H1 (cell line): Measurements from ENCODE around the gene ATP6V1G1. TPM values are rescaled to one million over a fixed set of nuclear protein-coding genes. Genes with fewer than 3 reads are reported as not detected.

Source experiments
- CTCF ChIA-PET: fragments of 300-600 bp; sonication (Branson Sonifier 250); formaldehyde crosslinking; loops from one replicate; lab custom pipeline; 2021; ENCODE audit not compliant: partially characterized antibody; lab: Charles Lee
- POLR2A ChIA-PET: fragments of 300-600 bp; sonication (Branson Sonifier 250); formaldehyde crosslinking; loops from one replicate; lab custom pipeline; 2021; ENCODE audit warnings: inconsistent platforms; ENCODE audit not compliant: partially characterized antibody; lab: Charles Lee
- DNase-seq, 2 experiments: peaks; one replicate each; pipeline versions ENCODE4 v3.0.0 to v3.0.0-alpha.2; 2010 to 2022; ENCODE audit warnings: low spot score in 2 of 2, low read depth in 1 of 2, mixed read lengths in 1 of 2
- FAIRE-seq: peaks from 2 replicates; lab custom pipeline; 2011; peaks lifted over from hg19 to GRCh38; lab: Jason Lieb, UNC
- H2AFZ ChIP-seq: 2 replicates; pipeline ENCODE4 v1.8.1; 2012; ENCODE audit warnings: low read length, inconsistent platforms
- H2AK5ac ChIP-seq: 2 replicates; pipeline ENCODE4 v1.6.1; 2013; ENCODE audit warnings: low read depth, low read length
- H2BK120ac ChIP-seq: replicated peaks from 2 replicates; pipeline ENCODE3; 2013; ENCODE audit warnings: low read depth, low read length, inconsistent platforms
- H2BK12ac ChIP-seq: 2 replicates; pipeline ENCODE4 v1.6.1; 2013; ENCODE audit warnings: low read depth, low read length
- H2BK15ac ChIP-seq: 2 replicates; pipeline ENCODE4 v1.6.1; 2013; ENCODE audit warnings: low read length
- H2BK20ac ChIP-seq: 2 replicates; pipeline ENCODE4 v1.6.1; 2013; ENCODE audit warnings: low read length
- H2BK5ac ChIP-seq: 2 replicates; pipeline ENCODE4 v1.6.1; 2013; ENCODE audit warnings: low read depth, low read length
- H3K14ac ChIP-seq: 2 replicates; pipeline ENCODE4 v1.6.1; 2013; ENCODE audit warnings: inconsistent platforms; ENCODE audit not compliant: insufficient read length
- H3K18ac ChIP-seq: 2 replicates; pipeline ENCODE4 v1.6.1; 2013; ENCODE audit warnings: low read length; ENCODE audit errors: extremely low read depth
- H3K23ac ChIP-seq: 2 replicates; pipeline ENCODE4 v1.6.1; 2013; ENCODE audit warnings: inconsistent platforms; ENCODE audit not compliant: insufficient read length
- H3K23me2 ChIP-seq: 2 replicates; pipeline ENCODE4 v1.6.1; 2013; ENCODE audit warnings: low read depth, low read length
- H3K27ac ChIP-seq: 2 replicates; pipeline ENCODE4 v1.6.1; 2011; ENCODE audit warnings: low read depth, low read length, inconsistent platforms
- H3K27me3 ChIP-seq, 4 experiments: replicated peaks in 1 of 4; 1 replicate in 1 of 4; 2 replicates in 3 of 4; pipeline versions ENCODE4 v1.6.1 to v1.8.1; 2011 to 2013; ENCODE audit warnings: low read length in 3 of 4, mild to moderate bottlenecking in 3 of 4, inconsistent platforms in 2 of 4, mixed read lengths in 2 of 4, moderate library complexity in 1 of 4; ENCODE audit not compliant: control insufficient read depth in 3 of 4, insufficient read depth in 3 of 4; ENCODE audit errors: extremely low read depth in 1 of 4
- H3K36me3 ChIP-seq, 4 experiments: 2 replicates each; pipeline versions ENCODE4 v1.6.1 to v1.8.1; 2011 to 2013; ENCODE audit warnings: mild to moderate bottlenecking in 4 of 4, low read length in 3 of 4, moderate library complexity in 2 of 4, control low read depth in 1 of 4, inconsistent platforms in 1 of 4; ENCODE audit not compliant: insufficient read depth in 4 of 4, control insufficient read depth in 2 of 4
- H3K4ac ChIP-seq: replicated peaks from 2 replicates; pipeline ENCODE3; 2013; ENCODE audit warnings: low read length, low read depth, mixed read lengths, inconsistent platforms; ENCODE audit not compliant: insufficient read length
- H3K4me1 ChIP-seq, 4 experiments: replicated peaks in 1 of 4; 1 replicate in 1 of 4; 2 replicates in 3 of 4; pipeline versions ENCODE4 v1.6.1 to v1.8.1; 2011 to 2013; ENCODE audit warnings: low read length in 3 of 4, inconsistent platforms in 2 of 4, mixed read lengths in 1 of 4; ENCODE audit not compliant: insufficient read depth in 4 of 4, control insufficient read depth in 3 of 4
- H3K4me2 ChIP-seq, 2 experiments: 2 replicates each; pipeline versions ENCODE4 v1.6.1 to v1.8.1; 2011 to 2013; ENCODE audit warnings: low read depth in 2 of 2, low read length in 2 of 2, control low read depth in 1 of 2, inconsistent platforms in 1 of 2, mild to moderate bottlenecking in 1 of 2; ENCODE audit not compliant: insufficient read depth in 1 of 2
- H3K4me3 ChIP-seq, 4 experiments: fragments of 200-600, 300-600 bp in 1 of 4; sonication (generic), shearing (Covaris generic), sonication (Bioruptor Twin) in 1 of 4; 2 replicates each; pipeline versions ENCODE4 v1.5.1 to v1.8.1; 2011 to 2016; ENCODE audit warnings: low read length in 4 of 4, low read depth in 3 of 4, control low read depth in 2 of 4, inconsistent platforms in 2 of 4, mild to moderate bottlenecking in 2 of 4, mixed read lengths in 1 of 4, moderate library complexity in 1 of 4; ENCODE audit not compliant: insufficient read depth in 2 of 4; ENCODE audit errors: extremely low read depth in 1 of 4
- H3K56ac ChIP-seq: replicated peaks from 2 replicates; pipeline ENCODE3; 2013; ENCODE audit warnings: low read depth, mild to moderate bottlenecking, mixed read lengths, low read length, inconsistent platforms; ENCODE audit not compliant: insufficient read length
- H3K79me1 ChIP-seq: 2 replicates; pipeline ENCODE4 v1.6.1; 2013; ENCODE audit warnings: low read depth, low read length, control low read depth
- H3K79me2 ChIP-seq, 2 experiments: 2 replicates each; pipeline versions ENCODE4 v1.6.1 to v1.8.1; 2012 to 2013; ENCODE audit warnings: low read length in 2 of 2, mild to moderate bottlenecking in 2 of 2, inconsistent platforms in 1 of 2; ENCODE audit not compliant: insufficient read depth in 2 of 2, control insufficient read depth in 1 of 2
- H3K9ac ChIP-seq, 4 experiments: replicated peaks in 1 of 4; 1 replicate in 1 of 4; 2 replicates in 3 of 4; pipeline versions ENCODE4 v1.6.1 to v1.8.1; 2011 to 2013; ENCODE audit warnings: low read depth in 3 of 4, low read length in 3 of 4, control low read depth in 2 of 4, mild to moderate bottlenecking in 2 of 4, moderate library complexity in 2 of 4, inconsistent platforms in 1 of 4; ENCODE audit errors: extremely low read depth in 1 of 4
- H3K9me3 ChIP-seq, 2 experiments: 2 replicates each; pipeline versions ENCODE4 v1.6.1 to v1.8.1; 2012 to 2013; ENCODE audit warnings: mild to moderate bottlenecking in 2 of 2, moderate library complexity in 2 of 2, control low read depth in 1 of 2, inconsistent platforms in 1 of 2, low read depth in 1 of 2, low read length in 1 of 2, mixed read lengths in 1 of 2; ENCODE audit not compliant: insufficient read depth in 2 of 2
- H4K20me1 ChIP-seq, 2 experiments: replicated peaks in 1 of 2; 2 replicates each; pipeline versions ENCODE3 to v1.8.1; 2011 to 2013; ENCODE audit warnings: inconsistent platforms in 2 of 2, low read length in 2 of 2, mild to moderate bottlenecking in 1 of 2; ENCODE audit not compliant: insufficient read depth in 2 of 2, control insufficient read depth in 1 of 2
- H4K5ac ChIP-seq: 2 replicates; pipeline ENCODE4 v1.6.1; 2013; ENCODE audit warnings: low read length, low read depth, mixed read lengths, inconsistent platforms; ENCODE audit not compliant: insufficient read length
- H4K8ac ChIP-seq: 2 replicates; pipeline ENCODE4 v1.8.0; 2013; ENCODE audit warnings: mild to moderate bottlenecking, moderate library complexity, low read length, inconsistent platforms; ENCODE audit not compliant: insufficient read depth; ENCODE audit errors: extremely low read depth
- H4K91ac ChIP-seq: replicated peaks from 2 replicates; pipeline ENCODE3; 2013; ENCODE audit warnings: low read length, mixed read lengths, inconsistent platforms; ENCODE audit not compliant: insufficient read length
- BRCA1 ChIP-seq: IDR thresholded peaks from 2 replicates; pipeline ENCODE4 v1.6.1; 2012; ENCODE audit warnings: low read depth, low read length, improper control_type of control experiment
- CHD1 ChIP-seq: IDR thresholded peaks from 2 replicates; pipeline ENCODE4 v1.6.1; 2012; ENCODE audit warnings: low read depth, low read length, improper control_type of control experiment
- EZH2 ChIP-seq: fragments of 200-600 bp; sonication (generic); IDR thresholded peaks from 2 replicates; pipeline ENCODE4 v1.7.1; 2012; ENCODE audit warnings: low read depth, mild to moderate bottlenecking, moderate library complexity, low read length, inconsistent platforms; ENCODE audit not compliant: severe bottlenecking
- HDAC6 ChIP-seq: IDR thresholded peaks from one replicate; pipeline ENCODE4 v1.7.1; 2012; ENCODE audit warnings: low read depth, mild to moderate bottlenecking, inconsistent platforms, low read length, moderate library complexity
- JUN ChIP-seq: IDR thresholded peaks from 2 replicates; pipeline ENCODE4 v1.6.1; 2011; ENCODE audit warnings: low read depth, mild to moderate bottlenecking, improper control_type of control experiment, low read length
- MAFK ChIP-seq: IDR thresholded peaks from 2 replicates; pipeline ENCODE4 v1.6.1; 2012; ENCODE audit warnings: low read depth, mild to moderate bottlenecking, improper control_type of control experiment, low read length
- RNF2 ChIP-seq: fragments of 200-900, 300-1000 bp; sonication (generic); IDR thresholded peaks from 2 replicates; pipeline ENCODE4 v1.7.1; 2016; ENCODE audit warnings: borderline replicate concordance, low read depth, mild to moderate bottlenecking, antibody characterized with exemption, low read length; ENCODE audit not compliant: poor library complexity, severe bottlenecking; ENCODE audit errors: missing control alignments
- SP2 ChIP-seq: IDR thresholded peaks from 2 replicates; pipeline ENCODE4 v1.6.1; 2012; ENCODE audit warnings: mild to moderate bottlenecking, low read length, inconsistent platforms
- SRF ChIP-seq: IDR thresholded peaks from 2 replicates; pipeline ENCODE4 v1.6.1; 2011; ENCODE audit warnings: mild to moderate bottlenecking, low read depth, low read length, moderate library complexity
- TAF7 ChIP-seq: optimal IDR thresholded peaks from 2 replicates; pipeline ENCODE3; 2011; ENCODE audit warnings: low read depth, mild to moderate bottlenecking, inconsistent platforms, low read length, moderate library complexity, borderline replicate concordance
- TCF12 ChIP-seq: IDR thresholded peaks from 2 replicates; pipeline ENCODE4 v1.6.1; 2011; ENCODE audit warnings: low read depth, mild to moderate bottlenecking, low read length
- WGBS, 2 experiments: shearing (Covaris generic) in 1 of 2; methylation state at CpG; one replicate each; pipeline versions ENCODE4 v1.1.6 to v1.1.7; 2013 to 2015; ENCODE audit warnings: low lambda C conversion rate in 2 of 2, mixed read lengths in 2 of 2, inconsistent platforms in 1 of 2, low coverage in 1 of 2, missing lambda C conversion rate in 1 of 2; ENCODE audit not compliant: insufficient replicate concordance in 2 of 2, insufficient coverage in 1 of 2, insufficient read length in 1 of 2; ENCODE audit errors: extremely low coverage in 1 of 2, missing lambda C conversion rate in 1 of 2; 5-methylcytosine and 5-hydroxymethylcytosine counted together
- polyA plus RNA-seq, 7 experiments: library from polyadenylated mRNA; depleted of rRNA in 3 of 7; stranded (reverse) in 5 of 7; unstranded in 2 of 7; fragments of >200 nt in 5 of 7; fragments of 200-250 nt in 2 of 7; gene quantifications; 1 replicate in 5 of 7; 2 replicates in 1 of 7; 4 replicates in 1 of 7; pipeline versions ENCODE4 v1.2.1 to v1.2.3, GENCODE V29; 2011 to 2013; ENCODE audit warnings: missing spikeins in 2 of 7, mixed read lengths in 2 of 7
- total RNA-seq: library from RNA; stranded (reverse); fragmentation: NEBNext Ultra II Directional; extraction: Animal tissue kit (Norgen Biotek cat#: 25700); gene quantifications from 2 replicates; pipeline ENCODE4 v1.2.1, GENCODE V29; 2021
- TF ChIP-seq, protein P1 (sequence below): IDR thresholded peaks from 2 replicates; pipeline ENCODE4 v1.6.1; 2012; ENCODE audit warnings: inconsistent platforms
- TF ChIP-seq, protein P2 (sequence below): IDR thresholded peaks from 2 replicates; pipeline ENCODE4 v1.6.1; 2011; ENCODE audit warnings: low read depth, mild to moderate bottlenecking, low read length; ENCODE audit not compliant: insufficient read depth

Gene ATP6V1G1
- total and polyA plus RNA-seq, 2 of the 8 experiments (the other 6 are each of a cell fraction or from before 2014, with no cell fraction given) = 112 to 124 TPM

DNA sequence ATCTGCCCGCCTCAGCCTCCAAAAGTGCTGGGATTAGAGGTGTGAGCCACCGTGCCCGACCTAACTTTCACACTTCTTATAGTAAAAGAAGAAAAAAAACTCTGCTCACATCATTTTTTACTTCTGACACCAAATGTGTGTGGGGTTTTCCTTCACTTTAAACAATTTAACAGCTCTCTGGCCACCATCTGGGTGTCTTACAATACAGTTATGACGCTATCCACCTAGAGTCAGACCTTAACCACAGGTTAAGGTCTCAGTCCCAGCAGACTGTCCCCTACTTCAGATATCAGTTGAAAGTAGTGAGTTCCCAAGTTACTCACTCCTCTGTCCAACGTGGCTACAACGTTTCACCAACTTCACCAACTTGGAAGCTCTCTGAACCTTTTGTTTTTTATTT is 15.4 kb upstream of the ATP6V1G1 start:
- Histone ChIP-seq H3K4ac (no peak overlapping the region), H2AFZ (no peak overlapping the region), H3K23me2 (no peaks in the 10 kb centered on the region), H3K36me3 (no peaks in the 10 kb centered on the region), H3K14ac (no peak overlapping the region), H2BK120ac (no peak overlapping the region), H4K8ac (no peak overlapping the region), H4K5ac (no peak overlapping the region), H4K20me1 (no peaks in the 10 kb centered on the region), H3K79me1 (no peaks in the 10 kb centered on the region), H4K91ac (no peak overlapping the region), H3K4me3 (no peak overlapping the region), H3K56ac (no peak overlapping the region), H3K9ac (no peak overlapping the region), H2BK15ac (no peak overlapping the region), H3K4me2 (no peak overlapping the region), H2BK5ac (no peak overlapping the region), H2BK12ac (no peak overlapping the region), H3K4me1 (no peaks in the 10 kb centered on the region), H3K27me3 (no peaks in the 10 kb centered on the region), H2AK5ac (no peak overlapping the region), H3K79me2 (no peaks in the 10 kb centered on the region), H3K9me3 (no peaks in the 10 kb centered on the region), H3K23ac (no peak overlapping the region), H3K18ac (no peak overlapping the region), H3K27ac (no peak overlapping the region), H2BK20ac (no peak overlapping the region)
- TF ChIP-seq HDAC6 (no peak), EZH2 (no peak), MAFK (no peak), JUN (no peak), SP2 (no peak), SRF (no peak), BRCA1 (no peak), CHD1 (no peak), TCF12 (no peak), TAF7 (no peak), RNF2 (no peak)
- TF ChIP-seq, protein P1, sequence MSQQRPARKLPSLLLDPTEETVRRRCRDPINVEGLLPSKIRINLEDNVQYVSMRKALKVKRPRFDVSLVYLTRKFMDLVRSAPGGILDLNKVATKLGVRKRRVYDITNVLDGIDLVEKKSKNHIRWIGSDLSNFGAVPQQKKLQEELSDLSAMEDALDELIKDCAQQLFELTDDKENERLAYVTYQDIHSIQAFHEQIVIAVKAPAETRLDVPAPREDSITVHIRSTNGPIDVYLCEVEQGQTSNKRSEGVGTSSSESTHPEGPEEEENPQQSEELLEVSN = no peak
- TF ChIP-seq, protein P2, sequence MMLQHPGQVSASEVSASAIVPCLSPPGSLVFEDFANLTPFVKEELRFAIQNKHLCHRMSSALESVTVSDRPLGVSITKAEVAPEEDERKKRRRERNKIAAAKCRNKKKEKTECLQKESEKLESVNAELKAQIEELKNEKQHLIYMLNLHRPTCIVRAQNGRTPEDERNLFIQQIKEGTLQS = no peak
- CTCF ChIA-PET = interaction anchor here (0.6 to 1.3 kb wide), 4 partner anchors 11 to 24 kb away, joined by 3 to 5 read pairs (median 3); no protein-coding TSS in a partner anchor
- WGBS, 2 experiments = 96% methylated on average over 6 of the region's 6 CpGs; no CpG with 5 or more reads in 1 of the 2 experiments
- FAIRE-seq (no peak), DNase-seq (no peak)
- POLR2A ChIA-PET = interaction anchor here (0.7 to 1.2 kb wide), 3 partner anchors 16 to 23 kb away, joined by 3 to 4 read pairs (median 4); partner anchors contain the start of gene ATP6V1G1
